GM12864 (cell line): ENCODE data around the gene MAP4.
A peak's percentile ranks its signal among the peaks of the same experiment; 100 is the strongest.

Experiments used
- DNase-seq: peaks from one replicate; pipeline ENCODE4 v3.0.0-alpha.2; 2011; ENCODE audit warnings: low read depth
- H3K4me3 ChIP-seq: 2 replicates; pipeline ENCODE4 v1.5.1; 2011; ENCODE audit warnings: mild to moderate bottlenecking, low read depth, low read length, control low read depth
- TF ChIP-seq, protein P1 (sequence below): IDR thresholded peaks from 2 replicates; pipeline ENCODE4 v1.5.1; 2011; ENCODE audit warnings: low read depth, mild to moderate bottlenecking, moderate library complexity, low read length, control low read depth, inconsistent platforms; ENCODE audit errors: missing control alignments

Gene MAP4

GRCh38 chr3:47803480-47804025 lies 212.7 kb downstream of the MAP4 start:
- TF ChIP-seq, protein P1, sequence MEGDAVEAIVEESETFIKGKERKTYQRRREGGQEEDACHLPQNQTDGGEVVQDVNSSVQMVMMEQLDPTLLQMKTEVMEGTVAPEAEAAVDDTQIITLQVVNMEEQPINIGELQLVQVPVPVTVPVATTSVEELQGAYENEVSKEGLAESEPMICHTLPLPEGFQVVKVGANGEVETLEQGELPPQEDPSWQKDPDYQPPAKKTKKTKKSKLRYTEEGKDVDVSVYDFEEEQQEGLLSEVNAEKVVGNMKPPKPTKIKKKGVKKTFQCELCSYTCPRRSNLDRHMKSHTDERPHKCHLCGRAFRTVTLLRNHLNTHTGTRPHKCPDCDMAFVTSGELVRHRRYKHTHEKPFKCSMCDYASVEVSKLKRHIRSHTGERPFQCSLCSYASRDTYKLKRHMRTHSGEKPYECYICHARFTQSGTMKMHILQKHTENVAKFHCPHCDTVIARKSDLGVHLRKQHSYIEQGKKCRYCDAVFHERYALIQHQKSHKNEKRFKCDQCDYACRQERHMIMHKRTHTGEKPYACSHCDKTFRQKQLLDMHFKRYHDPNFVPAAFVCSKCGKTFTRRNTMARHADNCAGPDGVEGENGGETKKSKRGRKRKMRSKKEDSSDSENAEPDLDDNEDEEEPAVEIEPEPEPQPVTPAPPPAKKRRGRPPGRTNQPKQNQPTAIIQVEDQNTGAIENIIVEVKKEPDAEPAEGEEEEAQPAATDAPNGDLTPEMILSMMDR: no peak
- peak overlapping the region; percentile 81 for H3K4me3 ChIP-seq
- DNase-seq: no peak

GRCh38 chr3:47802734-47803479 lies 213.3 kb downstream of the MAP4 start, which contains the start of gene DHX30:
DHX30 (plus strand) TSS chr3:47803138; CDS start chr3:47810684, 7,546 bp downstream.
- no peak for DNase-seq
- peak within 1 kb of the TSS; percentile 81 for H3K4me3 ChIP-seq
- TF ChIP-seq, protein P1: no peak
